Measurements from ENCODE around the gene CATSPERE.

Gene CATSPERE, protein sequence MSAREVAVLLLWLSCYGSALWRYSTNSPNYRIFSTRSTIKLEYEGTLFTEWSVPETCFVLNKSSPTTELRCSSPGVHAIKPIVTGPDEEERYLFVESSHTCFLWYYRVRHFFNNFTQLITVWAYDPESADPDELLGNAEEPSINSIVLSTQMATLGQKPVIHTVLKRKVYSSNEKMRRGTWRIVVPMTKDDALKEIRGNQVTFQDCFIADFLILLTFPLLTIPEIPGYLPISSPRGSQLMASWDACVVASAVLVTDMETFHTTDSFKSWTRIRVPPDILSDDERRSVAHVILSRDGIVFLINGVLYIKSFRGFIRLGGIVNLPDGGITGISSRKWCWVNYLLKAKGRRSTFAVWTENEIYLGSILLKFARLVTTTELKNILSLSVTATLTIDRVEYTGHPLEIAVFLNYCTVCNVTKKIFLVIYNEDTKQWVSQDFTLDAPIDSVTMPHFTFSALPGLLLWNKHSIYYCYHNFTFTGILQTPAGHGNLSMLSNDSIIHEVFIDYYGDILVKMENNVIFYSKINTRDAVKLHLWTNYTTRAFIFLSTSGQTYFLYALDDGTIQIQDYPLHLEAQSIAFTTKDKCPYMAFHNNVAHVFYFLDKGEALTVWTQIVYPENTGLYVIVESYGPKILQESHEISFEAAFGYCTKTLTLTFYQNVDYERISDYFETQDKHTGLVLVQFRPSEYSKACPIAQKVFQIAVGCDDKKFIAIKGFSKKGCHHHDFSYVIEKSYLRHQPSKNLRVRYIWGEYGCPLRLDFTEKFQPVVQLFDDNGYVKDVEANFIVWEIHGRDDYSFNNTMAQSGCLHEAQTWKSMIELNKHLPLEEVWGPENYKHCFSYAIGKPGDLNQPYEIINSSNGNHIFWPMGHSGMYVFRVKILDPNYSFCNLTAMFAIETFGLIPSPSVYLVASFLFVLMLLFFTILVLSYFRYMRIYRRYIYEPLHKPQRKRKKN

DNA sequence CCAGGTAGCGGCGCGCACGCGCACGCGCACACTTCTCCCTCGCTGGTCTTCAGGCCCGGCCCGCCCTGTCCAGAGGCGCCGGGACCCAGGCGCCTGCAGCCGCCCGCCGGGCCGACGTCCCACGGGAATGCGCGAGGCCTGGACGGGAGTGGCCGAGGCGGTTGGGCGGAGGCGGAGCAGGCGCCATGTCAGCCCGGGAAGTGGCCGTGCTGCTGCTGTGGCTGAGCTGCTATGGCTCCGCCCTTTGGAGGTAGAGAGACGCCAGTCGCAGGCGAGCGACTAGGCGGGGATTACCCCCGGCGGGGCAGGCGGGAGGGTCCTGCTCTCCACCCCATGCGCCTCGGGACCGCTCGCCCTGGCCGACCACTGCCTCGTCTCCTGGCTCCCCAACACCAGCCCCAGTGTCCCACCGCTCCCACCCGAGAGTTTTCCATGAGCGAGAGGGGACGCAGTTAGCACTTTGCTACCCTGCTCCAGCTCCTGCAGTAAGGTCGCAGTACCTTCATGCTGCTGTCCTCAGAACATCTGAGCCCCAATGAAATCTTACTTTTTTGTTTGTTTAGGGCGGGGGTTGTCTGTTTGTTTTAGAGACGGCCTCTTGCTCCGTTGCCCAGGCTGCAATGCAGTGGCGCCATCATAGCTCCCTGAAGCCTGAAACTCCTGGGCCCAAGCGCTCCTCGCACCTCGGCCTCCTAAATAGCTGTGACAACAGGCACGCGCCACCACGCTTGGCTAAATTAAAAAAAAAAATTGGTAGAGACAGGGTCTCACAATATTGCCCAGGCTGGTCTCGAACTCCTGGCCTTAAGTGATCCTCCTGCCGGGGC lies at the start of gene CATSPERE:
CATSPERE (plus strand) TSS at position 29 of the 827 bp plus-strand sequence; CDS start at position 186, 157 bp downstream.
- DNase-seq: peak; percentile 97

DNA sequence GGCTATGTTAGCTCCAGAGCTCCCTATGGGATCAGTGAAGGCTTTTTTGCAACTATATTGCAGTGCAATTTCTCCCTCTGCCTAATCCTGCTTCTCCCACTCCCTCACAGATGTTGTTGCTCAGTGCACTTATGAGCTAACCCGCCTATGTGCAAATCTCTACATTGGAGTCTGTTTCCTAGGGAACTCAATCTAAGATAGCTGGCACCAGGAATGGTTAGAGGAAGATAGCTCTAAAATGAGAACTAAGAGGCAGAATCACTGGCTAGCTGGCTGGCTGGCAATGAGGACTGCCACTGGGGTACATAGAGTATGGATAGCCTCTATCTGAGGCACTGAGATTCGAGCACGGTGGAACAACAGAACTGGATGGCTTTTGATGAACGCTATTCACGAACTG lies 48.9 kb upstream of the CATSPERE start:
- DNase-seq: no peak

DNA sequence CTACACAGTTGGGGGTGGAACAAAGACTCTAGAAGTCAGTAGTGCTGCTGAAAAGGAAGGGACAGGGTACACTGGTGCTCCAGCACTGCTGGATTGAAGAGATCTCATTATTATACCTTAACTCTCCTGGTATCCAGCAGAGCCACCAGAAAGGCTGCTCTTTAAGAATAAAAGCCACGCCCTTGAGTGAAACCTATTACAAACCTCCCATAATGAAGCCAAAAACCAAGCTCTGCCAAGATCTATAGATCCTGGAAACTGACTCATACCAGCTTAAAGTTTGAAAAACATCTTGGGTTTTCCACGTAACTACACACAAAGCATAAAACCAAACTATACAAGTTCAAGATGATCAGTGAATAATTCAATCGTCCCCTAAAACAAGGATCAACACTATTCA lies 47.3 kb upstream of the CATSPERE start:
- DNase-seq: no peak

DNA sequence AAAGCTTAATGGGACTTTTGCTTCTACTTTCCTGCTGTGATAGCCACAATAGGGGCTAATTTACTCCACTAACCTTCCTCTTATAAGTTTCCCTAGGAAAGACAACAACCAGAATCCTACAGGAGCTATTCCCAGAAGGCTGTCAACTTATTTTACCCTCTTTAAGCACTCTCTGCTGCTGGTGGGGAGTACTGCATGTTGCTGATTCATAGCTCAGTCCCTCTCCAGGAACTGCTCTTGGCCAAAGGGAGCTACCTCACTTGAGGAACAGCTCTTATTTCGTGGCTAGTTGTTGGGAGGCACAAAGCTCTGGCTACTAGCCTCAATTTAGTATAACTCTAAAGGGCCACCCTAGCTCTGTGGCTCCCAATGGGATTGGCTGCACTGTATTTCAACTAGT lies 46.5 kb upstream of the CATSPERE start:
- no peak for DNase-seq

DNA sequence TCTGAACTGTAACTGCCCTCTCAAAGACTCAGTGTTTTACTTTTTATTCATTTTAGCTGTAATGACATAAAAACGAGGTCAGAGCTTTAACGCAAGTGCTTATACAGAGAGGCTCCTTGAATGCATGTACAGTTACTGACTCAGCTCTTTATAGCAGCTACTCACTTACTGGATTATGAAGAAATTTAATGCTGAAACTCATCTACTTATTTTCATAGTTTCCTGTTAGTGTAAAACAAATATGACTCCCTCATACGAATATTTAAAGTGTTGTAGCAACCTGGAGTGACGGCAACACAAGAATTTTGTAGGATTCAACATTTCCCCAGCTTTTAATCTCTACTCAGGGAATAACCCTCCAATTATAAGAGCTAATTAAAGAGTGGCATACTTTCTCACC lies 42.0 kb upstream of the CATSPERE start:
- DNase-seq: no peak

DNA sequence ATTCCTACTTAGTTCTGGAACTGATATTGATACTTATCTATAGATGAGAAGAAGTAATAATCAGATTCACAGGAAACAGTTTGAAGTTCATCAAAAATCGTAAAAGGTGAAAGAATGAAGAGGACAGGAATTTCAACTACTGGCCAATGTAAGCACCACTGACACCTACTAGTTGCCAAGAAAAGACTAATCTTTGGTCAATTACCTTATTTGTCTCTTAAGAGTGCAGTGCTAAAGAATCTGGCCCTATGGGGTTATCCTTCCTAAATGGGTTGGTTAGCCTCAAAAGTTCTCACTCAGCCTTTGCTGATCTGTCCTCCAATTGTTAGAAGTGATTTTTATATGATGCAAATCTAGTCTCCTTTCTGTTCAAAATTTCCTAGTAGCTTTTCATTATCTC lies 38.9 kb upstream of the CATSPERE start:
- no peak for DNase-seq

DNA sequence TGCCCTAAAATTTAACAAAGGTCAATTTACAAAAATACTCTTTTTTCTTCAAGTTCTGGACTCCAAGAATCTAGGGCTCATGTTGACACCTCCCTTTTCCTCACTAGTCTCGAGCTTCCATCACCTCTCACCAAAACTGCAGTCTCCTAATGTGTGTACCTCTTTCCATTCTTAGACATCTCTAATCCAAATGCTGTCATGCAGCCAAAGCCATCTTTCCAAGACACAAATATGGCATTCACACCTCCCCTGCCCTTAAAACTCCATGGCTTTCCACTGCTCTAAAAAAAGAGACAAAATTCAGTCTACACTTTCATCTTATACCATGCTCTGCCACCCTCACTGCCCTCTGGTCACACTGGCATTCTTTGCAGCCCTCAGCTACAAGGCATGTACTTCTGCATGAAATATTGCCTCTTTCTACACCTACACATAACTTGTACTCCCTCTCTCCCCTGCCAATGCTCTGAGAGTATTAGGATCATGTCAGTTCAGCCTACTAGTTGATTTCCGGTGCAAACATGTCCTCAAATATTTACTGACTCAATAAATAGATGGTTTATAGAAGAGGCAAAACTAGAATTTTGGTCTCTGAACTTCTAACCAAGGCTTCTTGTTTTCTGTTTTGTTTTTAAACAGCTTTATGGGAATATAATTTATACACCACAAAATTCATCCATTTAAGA lies 36.3 kb upstream of the CATSPERE start:
- no peak for DNase-seq

DNA sequence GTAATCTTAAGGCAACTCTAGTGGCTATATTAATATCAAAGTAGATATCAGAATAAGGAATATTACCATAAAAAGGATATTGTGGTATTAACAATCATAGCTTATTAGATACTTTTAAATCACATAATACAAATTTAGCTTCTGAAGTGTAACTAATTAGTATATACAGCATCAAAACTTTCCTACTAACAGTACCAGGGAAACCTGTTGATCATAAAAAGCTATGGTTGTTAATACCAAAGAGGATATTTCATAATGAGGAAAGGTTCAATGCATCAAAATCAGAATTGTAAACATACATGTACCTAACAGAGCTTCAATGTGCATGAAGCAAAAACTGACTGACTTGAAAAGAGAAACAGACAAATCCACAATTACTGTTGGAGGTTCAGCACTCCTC lies 33.4 kb upstream of the CATSPERE start:
- DNase-seq: no peak

DNA sequence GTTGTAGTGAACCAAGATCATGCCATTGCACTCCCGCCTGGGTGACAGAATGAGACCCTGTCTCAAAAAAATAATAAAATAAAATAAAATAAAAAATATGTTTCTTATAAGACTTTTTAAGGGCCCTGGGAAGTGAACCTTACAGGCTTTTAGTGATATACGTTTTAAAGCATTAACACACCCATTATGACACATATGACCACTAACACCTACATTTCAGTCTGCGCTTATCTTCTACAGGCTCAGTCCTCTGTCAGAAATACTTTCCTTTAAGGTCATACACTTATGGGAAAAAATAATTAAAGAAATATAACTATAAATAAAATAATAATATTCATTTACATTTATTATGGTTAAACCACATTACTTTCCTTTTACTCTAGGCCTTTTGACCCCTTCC lies 31.3 kb upstream of the CATSPERE start:
- DNase-seq: no peak

DNA sequence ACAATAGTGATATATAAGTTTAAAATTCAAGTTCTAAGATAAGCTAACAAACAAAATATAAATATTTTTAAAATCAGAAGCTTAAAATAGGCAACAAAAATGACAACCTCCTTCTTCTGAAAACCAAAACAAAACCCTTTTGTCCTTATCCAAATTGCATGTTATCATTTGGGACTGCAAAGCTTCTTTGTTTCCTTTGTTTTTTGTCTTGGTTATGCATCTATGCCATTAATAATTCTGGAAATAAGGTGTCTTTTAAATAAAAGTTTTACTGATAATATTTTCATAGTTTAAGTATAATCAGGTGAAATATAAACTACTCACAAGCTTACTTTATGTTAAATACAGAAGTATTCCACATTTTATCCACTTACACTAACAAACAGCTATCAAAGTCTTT lies 29.9 kb upstream of the CATSPERE start:
- no peak for DNase-seq

DNA sequence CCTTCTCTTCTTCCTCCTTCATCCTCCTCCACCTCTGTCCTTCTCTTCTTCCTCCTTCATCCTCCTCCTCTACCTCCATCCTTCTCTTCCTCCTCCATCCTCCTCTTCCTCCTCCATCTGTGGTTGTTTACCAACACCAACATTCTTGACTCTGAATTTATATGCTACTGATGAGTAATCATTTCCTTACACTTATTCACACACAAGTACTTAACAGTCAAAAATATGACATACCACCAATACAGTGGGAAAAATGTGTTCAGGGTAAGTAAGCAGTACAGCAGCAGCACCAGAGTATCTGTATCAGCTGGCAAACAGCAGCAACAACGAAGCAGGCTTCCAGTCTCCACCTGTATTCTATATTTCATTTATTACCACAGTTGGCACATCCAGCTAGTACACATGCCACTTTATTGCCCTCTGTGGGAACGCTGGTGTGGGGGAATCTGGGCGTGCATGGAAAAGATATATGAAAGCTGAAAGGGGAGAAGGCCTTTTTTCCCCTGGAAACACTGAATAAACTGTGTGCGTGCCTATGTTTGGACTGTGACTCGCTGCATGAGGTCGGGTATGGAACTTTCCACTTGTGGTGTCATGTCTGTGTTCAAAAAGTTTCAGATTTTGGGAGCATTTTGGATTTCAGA lies 25.4 kb upstream of the CATSPERE start:
- no peak for DNase-seq

DNA sequence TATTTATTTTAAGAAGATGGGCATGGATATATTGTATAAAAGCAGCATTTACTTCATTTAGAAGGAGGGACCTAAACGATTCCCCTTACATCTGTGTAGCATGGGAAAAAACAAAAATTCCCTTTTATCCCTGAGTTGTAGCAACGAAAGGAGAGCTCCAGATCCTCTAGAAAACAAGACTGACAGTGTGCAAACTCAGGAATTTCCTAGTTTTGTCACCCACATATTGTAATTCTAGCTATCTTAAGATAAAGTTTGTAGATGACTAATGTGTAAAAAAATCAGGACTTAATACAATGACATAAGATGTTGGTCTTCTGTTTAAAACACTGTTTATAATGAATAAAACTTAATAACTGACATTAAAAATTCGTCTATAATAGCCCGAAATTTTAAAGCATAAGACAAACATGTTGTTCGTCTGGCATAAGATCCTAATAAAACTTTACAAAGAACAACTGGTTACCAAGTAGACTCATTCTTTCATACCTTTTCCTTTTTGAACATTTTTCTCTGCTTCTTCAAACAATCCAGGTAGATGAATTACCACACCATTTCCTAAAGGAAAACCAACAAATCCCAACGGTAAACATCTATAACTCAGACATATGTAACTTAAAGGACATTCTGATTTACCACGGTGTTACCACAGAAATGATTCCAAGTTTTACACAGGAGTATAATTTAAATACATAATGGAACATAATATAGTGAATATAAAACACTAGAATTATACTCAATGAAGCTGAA lies 24.6 kb upstream of the CATSPERE start:
- DNase-seq: no peak

DNA sequence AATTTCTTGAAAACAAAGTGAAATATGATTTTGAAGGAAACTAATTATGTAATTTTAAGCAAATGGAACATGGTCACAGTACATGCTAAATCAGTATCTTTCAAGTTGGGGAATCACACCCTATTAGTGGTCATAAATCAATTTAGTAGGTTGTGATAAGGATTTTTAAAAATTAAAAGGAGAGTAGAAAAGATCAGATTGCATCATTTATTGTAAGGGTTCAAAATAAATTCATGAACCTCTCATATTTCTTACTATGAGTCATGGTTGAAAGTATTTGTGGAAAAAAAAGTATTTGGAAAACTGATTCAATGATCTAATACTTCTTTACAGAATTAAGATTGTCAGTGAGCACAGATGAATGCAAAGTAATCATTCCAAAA lies 24.0 kb upstream of the CATSPERE start:
- no peak for DNase-seq

DNA sequence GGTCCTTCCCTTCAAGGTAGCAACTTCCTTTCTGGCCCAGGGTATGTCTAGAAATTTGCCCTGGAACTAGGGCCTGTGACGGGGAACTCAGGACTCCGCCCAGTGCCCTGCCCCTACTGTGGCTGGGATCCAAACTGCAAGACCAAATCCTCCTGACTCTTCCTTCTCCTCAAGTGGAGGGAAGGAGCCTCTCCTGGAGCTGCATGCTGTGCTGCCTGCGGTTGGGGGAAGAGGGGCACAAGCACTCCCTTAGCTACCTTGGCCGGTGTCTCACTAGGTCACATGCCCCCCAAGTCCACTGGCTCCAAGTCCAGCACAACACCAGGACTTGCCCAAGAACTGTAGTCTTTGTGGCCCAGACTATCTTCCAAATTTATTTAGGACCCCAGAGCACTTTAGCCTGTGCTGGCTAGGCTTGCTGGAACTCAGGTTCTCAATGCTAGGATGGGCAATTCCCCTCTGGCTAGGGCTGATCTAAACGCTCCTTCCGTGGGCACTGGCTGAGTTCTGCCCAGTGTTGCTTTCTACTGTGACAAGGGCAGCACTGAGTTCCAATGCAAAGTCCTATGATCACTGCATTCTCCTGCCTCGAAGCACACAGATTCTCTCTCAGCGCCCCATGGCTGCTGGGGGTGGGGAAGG lies 21.6 kb upstream of the CATSPERE start:
- no peak for DNase-seq

DNA sequence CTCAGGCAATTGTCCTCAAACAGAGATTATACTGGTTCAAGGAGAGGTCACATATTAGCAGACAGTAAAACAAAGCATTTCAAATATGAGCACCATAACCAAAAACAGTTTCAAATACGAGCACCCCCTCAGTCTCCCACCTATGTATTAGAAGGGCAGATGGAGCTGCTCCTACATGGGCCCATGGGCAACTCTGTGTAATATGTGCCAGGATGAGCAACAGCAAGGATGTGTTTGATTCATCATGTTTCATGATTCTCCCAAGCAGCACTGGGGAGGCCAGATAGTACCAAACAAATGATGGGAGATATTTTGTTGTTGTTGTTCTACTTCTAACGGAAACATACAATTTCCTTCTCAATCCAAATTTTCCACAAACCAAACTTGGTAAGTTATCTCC lies 18.2 kb upstream of the CATSPERE start:
- DNase-seq: no peak

DNA sequence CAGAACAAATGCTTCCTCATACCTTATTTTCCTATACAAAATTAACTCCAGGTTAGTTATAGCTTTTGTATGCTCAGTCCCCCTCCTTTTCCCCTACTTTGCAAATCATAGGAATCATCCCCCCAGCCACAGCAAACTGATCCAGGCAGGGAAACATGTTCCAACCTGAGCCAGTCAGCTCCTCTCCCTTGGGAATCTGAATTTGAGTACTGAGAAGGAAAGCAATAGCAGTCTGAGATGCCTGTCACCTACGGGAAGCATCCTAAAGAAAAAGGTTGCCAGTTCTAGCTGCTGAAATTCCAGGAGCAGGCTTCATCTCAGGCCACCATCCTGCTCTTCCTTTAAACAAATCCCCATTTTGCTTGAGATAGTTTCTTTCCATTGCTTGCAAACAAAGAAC lies 16.2 kb upstream of the CATSPERE start:
- DNase-seq: peak; percentile 10

DNA sequence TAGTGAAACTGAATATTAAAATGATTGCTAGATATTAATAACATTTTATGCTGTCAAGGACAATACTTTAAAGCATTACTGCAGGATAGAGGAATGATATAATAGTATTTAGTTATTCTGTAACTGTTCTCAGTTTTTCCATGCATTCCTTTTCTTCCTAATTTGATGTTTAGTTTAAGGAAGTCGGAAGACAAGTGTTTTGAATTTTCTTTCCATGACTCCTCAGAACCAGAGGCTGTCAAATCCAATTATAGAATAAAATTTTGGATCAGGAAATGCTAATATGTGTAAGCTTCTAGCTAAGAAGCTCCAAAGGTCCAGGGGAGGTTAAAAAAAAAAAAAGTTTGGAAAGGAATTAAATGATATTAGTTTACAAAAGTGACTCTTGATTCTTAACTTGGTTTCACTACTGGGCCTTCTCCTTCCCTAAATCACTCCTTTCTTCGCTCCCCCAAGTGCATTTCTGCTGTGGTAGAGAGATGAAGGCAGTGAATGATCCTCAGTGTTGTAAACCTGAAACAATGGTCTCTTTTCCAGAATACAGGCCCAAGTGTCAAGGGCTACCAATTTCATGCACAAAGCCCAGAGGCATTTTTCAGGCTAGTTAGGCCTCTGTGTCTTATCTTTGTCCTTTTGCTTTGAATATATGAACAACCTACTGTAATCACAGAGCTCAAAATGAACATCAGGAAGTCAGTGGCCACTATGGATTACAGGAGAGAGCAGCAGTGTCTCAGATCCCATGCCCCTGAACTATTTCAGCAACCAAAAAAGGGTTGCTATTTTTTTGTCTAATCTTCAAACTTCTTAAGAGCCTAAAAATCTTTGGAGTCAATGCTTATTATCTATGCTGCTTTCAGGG lies 15.5 kb upstream of the CATSPERE start:
- DNase-seq: no peak

DNA sequence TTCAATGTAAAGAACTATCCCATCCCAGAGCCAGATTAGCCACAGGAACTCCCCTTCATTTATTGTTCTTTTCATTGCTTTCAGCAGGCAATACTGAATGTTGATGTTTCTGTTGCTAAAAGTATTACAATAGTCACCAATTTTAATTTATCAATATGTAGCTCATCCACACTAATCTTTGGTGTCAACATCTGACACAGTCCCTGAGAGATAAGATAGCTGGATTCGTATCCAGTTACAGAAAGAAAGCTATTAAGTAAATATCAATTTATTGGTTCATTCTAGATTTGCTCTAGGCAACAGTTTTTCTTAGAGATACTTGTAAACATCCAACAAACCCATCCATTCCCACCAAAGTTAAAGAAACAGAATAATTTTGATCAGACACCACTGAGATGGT lies 14.0 kb upstream of the CATSPERE start:
- no peak for DNase-seq

DNA sequence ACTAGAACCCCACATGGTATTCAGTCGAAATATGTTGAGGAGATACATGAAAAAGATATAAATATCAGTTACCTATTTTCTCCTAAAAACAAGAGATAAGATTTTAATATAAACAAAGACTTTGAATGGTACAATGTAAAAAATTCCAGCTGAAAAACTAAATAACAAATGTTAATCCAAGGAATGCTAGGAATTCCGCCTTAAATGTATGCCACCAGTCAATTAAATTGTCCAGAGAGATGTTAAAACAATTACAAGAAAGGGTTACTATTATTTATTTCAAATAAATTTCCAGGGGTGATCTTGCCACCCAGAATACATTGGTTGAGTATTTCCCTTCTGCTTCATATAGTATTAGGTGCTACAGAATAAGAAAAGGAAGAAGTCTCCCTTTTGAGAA lies 13.5 kb upstream of the CATSPERE start:
- no peak for DNase-seq

All from DMS153 (cell line).